ENCODE measurements around the gene TRIM14. TPM values are rescaled to one million over a fixed set of nuclear protein-coding genes. Genes with fewer than 3 reads are reported as not detected.

The TRIM14 gene
- total and polyA plus RNA-seq, 7 experiments from 2014 or later: 54.1 to 114 (median 79.7) TPM

DNA sequence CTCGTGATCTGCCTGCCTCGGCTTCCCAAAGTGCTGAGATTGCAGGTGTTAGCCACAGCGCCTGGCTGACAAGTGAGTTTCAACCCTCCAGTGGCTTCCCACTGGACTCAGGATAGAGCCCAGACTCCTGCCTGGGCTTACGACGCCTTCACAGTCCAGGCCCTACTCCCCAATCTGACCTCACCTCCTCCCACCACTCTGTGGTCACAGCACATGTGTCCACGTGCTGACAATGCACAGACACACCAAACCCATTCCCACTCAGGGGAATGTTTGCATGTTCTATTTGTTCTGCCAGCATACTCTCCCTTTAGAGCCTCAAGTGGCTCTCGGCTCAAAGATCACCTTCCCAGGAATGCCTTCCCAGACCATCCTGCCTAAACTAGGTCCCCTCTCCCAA is 31.1 kb upstream of the TRIM14 start:
- CTCF ChIA-PET: no interaction called here
- POLR2A ChIA-PET: no interaction called here

DNA sequence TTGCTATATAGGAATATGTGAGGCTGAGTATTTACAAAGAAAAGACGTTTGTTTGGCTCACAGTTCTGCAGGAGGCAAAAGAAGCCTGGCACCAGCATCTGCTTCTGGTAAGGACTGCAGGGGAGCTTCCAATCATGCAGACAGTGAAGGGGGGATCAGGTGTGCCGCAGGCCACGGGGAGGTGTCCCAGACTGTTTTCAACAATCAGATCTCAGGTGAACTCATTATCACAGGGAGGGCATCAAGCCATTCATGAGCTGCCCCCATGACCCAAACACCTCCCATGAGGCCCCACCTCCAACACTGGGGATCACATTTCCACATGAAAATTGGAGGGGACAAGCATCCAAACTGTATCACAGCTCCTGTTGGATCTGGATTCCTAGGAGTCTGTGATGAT is 30.4 kb upstream of the TRIM14 start:
- ATAC-seq: no peak
- H3K27me3 Mint-ChIP-seq: no peaks in the 10 kb centered on the region
- peaks cover 0 to 8% (median 0%) of the 10 kb centered on the region in 3 experiments for H3K36me3 ChIP-seq (ENCODE audit: control insufficient read depth in 2 of 3, insufficient read depth in 3 of 3, low read length in 3 of 3)
- no peak overlapping the region for H3K4me3 ChIP-seq (ENCODE audit: low read length)
- H3K27ac Mint-ChIP-seq: peak overlapping the region in 1 of 9 donors; percentile 78
- POLR2A ChIA-PET: no interaction called here
- no peak overlapping the region for H3K27ac ChIP-seq (ENCODE audit: low read depth, low read length)
- peaks cover 0 to 1% (median 0%) of the 10 kb centered on the region in 11 donors for H3K9me3 Mint-ChIP-seq
- no peaks in the 10 kb centered on the region for H3K4me1 ChIP-seq (ENCODE audit: control insufficient read depth in 2 of 2, insufficient read depth in 2 of 2, low read length in 2 of 2)
- H3K9me3 ChIP-seq (ENCODE audit: control insufficient read depth in 2 of 3, low read length in 3 of 3): no peaks in the 10 kb centered on the region
- H3K27me3 ChIP-seq (ENCODE audit: control insufficient read depth in 2 of 2, insufficient read depth in 2 of 2, low read length in 2 of 2): no peaks in the 10 kb centered on the region
- CTCF ChIA-PET: no interaction called here
- no peak for DNase-seq
- intact Hi-C loops (cut with micrococcal nuclease): loop anchor here in 1 of 2 donors (5.0 kb wide), 1 partner anchor 43 kb away; the partner anchor contains the start of gene CORO2A
- no peak overlapping the region for H3K4me3 Mint-ChIP-seq
- H3K4me1 Mint-ChIP-seq: peaks cover 0 to 14% (median 4%) of the 10 kb centered on the region in 7 donors
- peaks cover 0 to 35% (median 3%) of the 10 kb centered on the region in 5 donors for H3K36me3 Mint-ChIP-seq

More for the DNA sequence above, 31.1 kb upstream of the TRIM14 start:
- Histone ChIP-seq H3K4me1 (ENCODE audit: control insufficient read depth in 2 of 2, insufficient read depth in 2 of 2, low read length in 2 of 2) (no peaks in the 10 kb centered on the region), H3K9me3 (ENCODE audit: control insufficient read depth in 2 of 3, low read length in 3 of 3) (no peaks in the 10 kb centered on the region), H3K4me3 (ENCODE audit: low read length) (no peak overlapping the region), H3K36me3 (ENCODE audit: control insufficient read depth in 2 of 3, insufficient read depth in 3 of 3, low read length in 3 of 3) (peaks cover 0 to 8% (median 0%) of the 10 kb centered on the region in 3 experiments), H3K27me3 (ENCODE audit: control insufficient read depth in 2 of 2, insufficient read depth in 2 of 2, low read length in 2 of 2) (no peaks in the 10 kb centered on the region), H3K27ac (ENCODE audit: low read depth, low read length) (no peak overlapping the region)
- H3K27me3 Mint-ChIP-seq: no peaks in the 10 kb centered on the region
- H3K4me3 Mint-ChIP-seq: no peak overlapping the region
- H3K9me3 Mint-ChIP-seq: peaks cover 0 to 1% (median 0%) of the 10 kb centered on the region in 11 donors
- no peak for DNase-seq
- peaks cover 0 to 31% (median 3%) of the 10 kb centered on the region in 5 donors for H3K36me3 Mint-ChIP-seq
- H3K4me1 Mint-ChIP-seq: peaks cover 0 to 13% (median 4%) of the 10 kb centered on the region in 7 donors
- intact Hi-C loops (cut with micrococcal nuclease): no loop called here
- peak overlapping the region in 1 of 9 donors; percentile 20 for H3K27ac Mint-ChIP-seq
- no peak for ATAC-seq

DNA sequence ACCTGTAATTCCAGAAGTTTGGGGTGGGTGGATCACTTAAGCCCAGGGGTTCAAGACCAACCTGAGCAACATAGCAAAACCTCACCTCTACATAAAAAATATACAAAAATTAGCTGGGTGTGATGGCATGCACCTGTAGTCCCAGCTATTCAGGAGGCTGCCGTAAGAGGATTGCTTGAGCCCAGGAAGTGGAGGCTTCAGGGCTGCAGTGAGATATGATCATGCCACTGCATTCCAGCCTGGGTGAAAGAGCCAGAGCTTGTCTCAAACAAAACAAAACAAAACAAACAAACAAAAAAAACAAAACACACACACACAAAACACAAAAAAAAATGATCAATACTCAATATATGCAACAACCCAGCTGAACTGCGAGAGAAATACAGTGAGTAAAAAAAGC is 29.5 kb upstream of the TRIM14 start:
- Mint-ChIP-seq H3K27me3 (no peaks in the 10 kb centered on the region), H3K4me1 (peaks cover 2 to 17% (median 4%) of the 10 kb centered on the region in 7 donors), H3K27ac (peak overlapping the region in 1 of 9 donors; percentile 9), H3K36me3 (peaks cover 0 to 31% (median 5%) of the 10 kb centered on the region in 5 donors), H3K4me3 (no peak overlapping the region), H3K9me3 (peaks cover 0 to 1% (median 0%) of the 10 kb centered on the region in 11 donors)
- ATAC-seq (no peak), DNase-seq (no peak)
- Histone ChIP-seq H3K27ac (ENCODE audit: low read depth, low read length) (no peak overlapping the region), H3K9me3 (ENCODE audit: control insufficient read depth in 2 of 3, low read length in 3 of 3) (no peaks in the 10 kb centered on the region), H3K27me3 (ENCODE audit: control insufficient read depth in 2 of 2, insufficient read depth in 2 of 2, low read length in 2 of 2) (no peaks in the 10 kb centered on the region), H3K4me1 (ENCODE audit: control insufficient read depth in 2 of 2, insufficient read depth in 2 of 2, low read length in 2 of 2) (no peaks in the 10 kb centered on the region), H3K36me3 (ENCODE audit: control insufficient read depth in 2 of 3, insufficient read depth in 3 of 3, low read length in 3 of 3) (peaks cover 0 to 8% (median 0%) of the 10 kb centered on the region in 3 experiments), H3K4me3 (ENCODE audit: low read length) (no peak overlapping the region)
- ChIA-PET POLR2A (no interaction called here), CTCF (no interaction called here)
- intact Hi-C loops (cut with micrococcal nuclease): loop anchor here in 1 of 2 donors (5.0 kb wide), 1 partner anchor 44 kb away; the partner anchor contains the start of gene CORO2A

DNA sequence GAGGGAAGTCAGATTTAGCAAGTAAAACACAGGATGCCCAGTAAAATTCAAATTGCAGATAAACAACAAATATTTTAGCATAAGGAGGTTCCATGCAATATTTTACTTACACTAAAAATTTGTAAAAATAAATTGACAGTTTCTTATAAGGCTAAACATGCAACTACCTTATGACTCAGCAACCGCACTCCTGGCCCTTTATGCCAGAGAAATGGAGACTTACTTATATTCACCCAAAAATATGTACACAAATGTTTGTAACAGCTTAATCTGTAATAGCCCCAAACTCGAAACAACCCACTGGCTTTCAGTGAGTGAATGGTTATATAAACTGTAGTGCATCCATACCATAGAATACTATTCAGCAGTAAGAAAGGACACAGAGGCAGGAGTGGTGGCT is 28.6 kb upstream of the TRIM14 start:
- peaks cover 3 to 17% (median 4%) of the 10 kb centered on the region in 7 donors for H3K4me1 Mint-ChIP-seq
- DNase-seq (no peak), ATAC-seq (no peak)
- Histone ChIP-seq H3K27ac (ENCODE audit: low read depth, low read length) (no peak overlapping the region), H3K4me3 (ENCODE audit: low read length) (no peak overlapping the region), H3K9me3 (ENCODE audit: control insufficient read depth in 2 of 3, low read length in 3 of 3) (no peaks in the 10 kb centered on the region), H3K4me1 (ENCODE audit: control insufficient read depth in 2 of 2, insufficient read depth in 2 of 2, low read length in 2 of 2) (no peaks in the 10 kb centered on the region), H3K36me3 (ENCODE audit: control insufficient read depth in 2 of 3, insufficient read depth in 3 of 3, low read length in 3 of 3) (peaks cover 0 to 8% (median 0%) of the 10 kb centered on the region in 3 experiments), H3K27me3 (ENCODE audit: control insufficient read depth in 2 of 2, insufficient read depth in 2 of 2, low read length in 2 of 2) (no peaks in the 10 kb centered on the region)
- POLR2A ChIA-PET: no interaction called here
- peak overlapping the region in 2 of 9 donors; percentile 16 to 63 for H3K27ac Mint-ChIP-seq
- H3K27me3 Mint-ChIP-seq: no peaks in the 10 kb centered on the region
- CTCF ChIA-PET: no interaction called here
- no peak overlapping the region for H3K4me3 Mint-ChIP-seq
- intact Hi-C loops (cut with micrococcal nuclease): loop anchor here in 1 of 2 donors (5.0 kb wide), 1 partner anchor 45 kb away; the partner anchor contains the start of gene CORO2A
- H3K36me3 Mint-ChIP-seq: peaks cover 0 to 26% (median 5%) of the 10 kb centered on the region in 5 donors
- peaks cover 0 to 1% (median 0%) of the 10 kb centered on the region in 11 donors for H3K9me3 Mint-ChIP-seq

DNA sequence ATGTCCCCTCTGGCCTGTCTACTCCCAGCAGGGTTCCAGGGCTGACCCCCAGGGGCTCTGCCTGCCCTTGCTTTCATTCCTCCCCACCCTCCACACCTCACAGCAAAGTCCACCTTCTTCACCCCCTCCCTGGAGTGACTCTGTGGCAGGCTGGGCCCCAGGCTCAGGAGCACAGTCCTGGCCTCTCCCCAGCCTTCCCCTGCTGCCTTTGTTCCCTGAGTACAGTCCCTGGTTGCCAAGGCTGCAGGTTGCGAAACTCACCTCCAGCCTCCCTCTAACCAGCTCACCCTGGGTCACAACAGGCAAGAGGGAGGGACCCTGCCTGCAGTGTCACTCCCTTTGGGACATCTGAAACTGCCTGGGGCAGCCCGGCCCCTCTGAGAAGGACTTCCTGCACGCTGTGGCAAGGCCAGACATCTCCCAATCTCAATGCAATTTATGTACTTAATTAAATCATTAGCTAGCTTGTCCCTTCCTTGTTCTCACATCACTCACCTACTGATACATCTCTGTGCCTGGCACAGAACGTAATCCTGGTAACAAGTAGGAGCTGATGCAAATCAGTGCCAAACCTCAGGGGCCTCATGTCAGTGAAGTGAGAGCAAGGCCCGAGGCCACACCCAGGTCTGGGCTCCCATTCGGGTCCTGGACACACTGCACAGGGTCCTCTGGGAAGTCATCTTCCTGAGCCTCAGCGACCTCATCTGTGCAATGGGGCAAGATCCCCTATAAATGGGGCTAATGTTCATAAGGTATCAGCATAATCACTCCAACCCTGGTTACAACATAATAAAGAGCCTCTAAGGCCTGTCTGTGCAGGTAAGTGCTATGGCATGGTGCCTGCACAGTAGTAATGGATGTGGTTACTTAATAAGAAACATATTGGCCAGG is 27.3 kb upstream of the TRIM14 start:
- no peak overlapping the region for H3K27ac Mint-ChIP-seq
- peaks cover 0 to 8% (median 0%) of the 10 kb centered on the region in 3 experiments for H3K36me3 ChIP-seq (ENCODE audit: control insufficient read depth in 2 of 3, insufficient read depth in 3 of 3, low read length in 3 of 3)
- ATAC-seq (peak; percentile 79), DNase-seq (no peak)
- no peak overlapping the region for H3K4me3 Mint-ChIP-seq
- peaks cover 3 to 17% (median 4%) of the 10 kb centered on the region in 7 donors for H3K4me1 Mint-ChIP-seq
- no peaks in the 10 kb centered on the region for H3K4me1 ChIP-seq (ENCODE audit: control insufficient read depth in 2 of 2, insufficient read depth in 2 of 2, low read length in 2 of 2)
- peaks cover 0 to 1% (median 0%) of the 10 kb centered on the region in 11 donors for H3K9me3 Mint-ChIP-seq
- H3K9me3 ChIP-seq (ENCODE audit: control insufficient read depth in 2 of 3, low read length in 3 of 3): no peaks in the 10 kb centered on the region
- intact Hi-C loops (cut with micrococcal nuclease): loop anchor here in 1 of 2 donors (5.0 kb wide), 1 partner anchor 46 kb away; the partner anchor contains the start of gene CORO2A
- H3K27ac ChIP-seq (ENCODE audit: low read depth, low read length): no peak overlapping the region
- peaks cover 0 to 24% (median 5%) of the 10 kb centered on the region in 5 donors for H3K36me3 Mint-ChIP-seq
- no peak overlapping the region for H3K4me3 ChIP-seq (ENCODE audit: low read length)
- H3K27me3 ChIP-seq (ENCODE audit: control insufficient read depth in 2 of 2, insufficient read depth in 2 of 2, low read length in 2 of 2): no peaks in the 10 kb centered on the region
- CTCF ChIA-PET: interaction anchor here (0.6 kb wide), 1 partner anchor 33 kb away, joined by 3 read pairs; no protein-coding TSS in a partner anchor
- no peaks in the 10 kb centered on the region for H3K27me3 Mint-ChIP-seq
- POLR2A ChIA-PET: no interaction called here

DNA sequence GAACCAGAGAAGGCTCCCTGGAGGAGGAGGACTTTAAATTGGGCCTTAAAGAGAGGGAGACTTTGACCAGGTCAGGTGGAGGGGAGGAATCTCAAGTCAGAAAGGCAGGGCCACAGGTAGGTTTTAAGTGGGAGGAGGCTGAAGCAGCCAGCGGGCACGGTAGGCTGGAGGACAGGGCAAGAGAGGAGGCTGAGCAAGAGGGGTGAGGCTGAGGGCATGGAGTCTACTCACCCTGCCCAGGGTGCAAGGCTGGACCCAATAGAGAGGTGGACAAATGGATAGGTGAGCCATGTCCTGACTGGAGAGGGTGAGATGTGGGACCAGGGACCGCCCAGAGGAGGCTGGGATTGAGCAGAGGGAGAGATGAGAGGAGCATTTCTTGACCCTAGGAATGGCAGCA is 25.6 kb upstream of the TRIM14 start:
- POLR2A ChIA-PET: interaction anchor here (0.6 kb wide), 1 partner anchor 153 kb away, joined by 4 read pairs; no protein-coding TSS in a partner anchor
- H3K27ac ChIP-seq (ENCODE audit: low read depth, low read length): no peak overlapping the region
- H3K27ac Mint-ChIP-seq: peak overlapping the region in 3 of 9 donors; percentile 41 to 67 (median 63)

More for the DNA sequence above, 25.6 kb upstream of the TRIM14 start:
- H3K27me3 ChIP-seq (ENCODE audit: control insufficient read depth in 2 of 2, insufficient read depth in 2 of 2, low read length in 2 of 2): no peaks in the 10 kb centered on the region
- no peaks in the 10 kb centered on the region for H3K4me1 ChIP-seq (ENCODE audit: control insufficient read depth in 2 of 2, insufficient read depth in 2 of 2, low read length in 2 of 2)
- CTCF ChIA-PET: interaction anchor here (0.6 kb wide), 1 partner anchor 73 kb away, joined by 7 read pairs; no protein-coding TSS in a partner anchor
- ATAC-seq (no peak), DNase-seq (no peak)
- H3K9me3 Mint-ChIP-seq: peaks cover 0 to 1% (median 0%) of the 10 kb centered on the region in 11 donors
- peaks cover 0 to 15% (median 5%) of the 10 kb centered on the region in 5 donors for H3K36me3 Mint-ChIP-seq
- H3K36me3 ChIP-seq (ENCODE audit: control insufficient read depth in 2 of 3, insufficient read depth in 3 of 3, low read length in 3 of 3): peaks cover 0 to 8% (median 0%) of the 10 kb centered on the region in 3 experiments
- H3K4me3 ChIP-seq (ENCODE audit: low read length): no peak overlapping the region
- intact Hi-C loops (cut with micrococcal nuclease): loop anchor here in 1 of 2 donors (5.0 kb wide), 1 partner anchor 48 kb away; the partner anchor contains the start of gene CORO2A
- no peaks in the 10 kb centered on the region for H3K9me3 ChIP-seq (ENCODE audit: control insufficient read depth in 2 of 3, low read length in 3 of 3)
- H3K27me3 Mint-ChIP-seq: no peaks in the 10 kb centered on the region
- H3K4me1 Mint-ChIP-seq: peaks cover 0 to 17% (median 6%) of the 10 kb centered on the region in 7 donors
- H3K4me3 Mint-ChIP-seq: no peak overlapping the region
